HuH-7 (cell line): ENCODE data around the gene KY.

ENCODE experiments used
- DNase-seq: peaks from one replicate; pipeline ENCODE4 v3.0.0; 2011; ENCODE audit warnings: low spot score

KY gene

GRCh38 chr3:134667956-134668355, 17.1 kb upstream of the KY start:
- DNase-seq = no peak

GRCh38 chr3:134667406-134667805, 16.6 kb upstream of the KY start:
- no peak for DNase-seq

- no peak for DNase-seq
Measured at GRCh38 chr3:134666885-134667284, 16.1 kb upstream of the KY start.

GRCh38 chr3:134666466-134666865, 15.6 kb upstream of the KY start:
- DNase-seq = no peak

GRCh38 chr3:134666052-134666451, 15.2 kb upstream of the KY start:
- DNase-seq = no peak

GRCh38 chr3:134665243-134665642, 14.4 kb upstream of the KY start:
- DNase-seq = no peak

- no peak for DNase-seq
Measured at GRCh38 chr3:134663721-134664456, 13.1 kb upstream of the KY start.

GRCh38 chr3:134660046-134660441, 9.2 kb upstream of the KY start:
- DNase-seq = no peak

- DNase-seq = no peak
Measured at GRCh38 chr3:134659391-134660045, 8.7 kb upstream of the KY start.

GRCh38 chr3:134658555-134658954, 7.7 kb upstream of the KY start:
- no peak for DNase-seq

- DNase-seq = no peak
Measured at GRCh38 chr3:134656211-134656800, 5.5 kb upstream of the KY start.

GRCh38 chr3:134655706-134656105, 4.9 kb upstream of the KY start:
- DNase-seq = no peak

GRCh38 chr3:134654031-134654430, 3.2 kb upstream of the KY start:
- DNase-seq = no peak

GRCh38 chr3:134652886-134653630, 2.2 kb upstream of the KY start:
- DNase-seq = no peak

- DNase-seq = no peak
Measured at GRCh38 chr3:134652409-134652831, 1.6 kb upstream of the KY start.

- DNase-seq = no peak
Measured at GRCh38 chr3:134651347-134652041, 672 bp upstream of the KY start.

- no peak for DNase-seq
Measured at GRCh38 chr3:134649106-134649705, 1.6 kb downstream of the KY start.

GRCh38 chr3:134647902-134648760, 2.7 kb downstream of the KY start:
- no peak for DNase-seq

GRCh38 chr3:134646086-134646485, 4.7 kb downstream of the KY start:
- DNase-seq = no peak

- DNase-seq = no peak
Measured at GRCh38 chr3:134645515-134645914, 5.3 kb downstream of the KY start.
